ENCODE data around the gene TOX4.
"Not testable (repeated sequence)": the region's sequence is repeated elsewhere in the genome, so short reads cannot be mapped to it uniquely, and the experiment has no call there.

The TOX4 gene

GRCh38 chr14:21440859-21441258 lies 36.1 kb upstream of the TOX4 start:
- Histone ChIP-seq H3K27me3 (no peaks in the 10 kb centered on the region), H3K9me3 (no peaks in the 10 kb centered on the region), H3K36me3 (no peaks in the 10 kb centered on the region), H3K4me3 (ENCODE audit: low read depth, low read length) (no peak overlapping the region), H3K4me1 (peaks cover 3% of the 10 kb centered on the region; the same call in 1 of the 2 replicates)
- no peak for DNase-seq
- no peak for TF ChIP-seq CTCF (IDR thresholded peaks at IDR 0.05; ENCODE audit: low read depth, low read length)

- DNase-seq; H3K4me3 ChIP-seq (ENCODE audit: low read depth, low read length): not testable (repeated sequence)
Measured at GRCh38 chr14:21442657-21443056, 34.3 kb upstream of the TOX4 start.

GRCh38 chr14:21449899-21450216 lies 27.1 kb upstream of the TOX4 start:
- TF ChIP-seq CTCF (IDR thresholded peaks at IDR 0.05; ENCODE audit: low read depth, low read length), result no peak
- Histone ChIP-seq H3K36me3 (no peaks in the 10 kb centered on the region; the same call in 1 of the 2 replicates), H3K27me3 (no peaks in the 10 kb centered on the region), H3K4me3 (ENCODE audit: low read depth, low read length) (no peak overlapping the region), H3K9me3 (no peaks in the 10 kb centered on the region), H3K4me1 (no peaks in the 10 kb centered on the region)
- DNase-seq, result no peak

More at GRCh38 chr14:21442657-21443056, 34.3 kb upstream of the TOX4 start:
- not testable (repeated sequence) for H3K27me3 ChIP-seq, H3K36me3 ChIP-seq, H3K4me1 ChIP-seq, H3K9me3 ChIP-seq

GRCh38 chr14:21454843-21455544 lies 22.0 kb upstream of the TOX4 start:
- no peak for DNase-seq
- Histone ChIP-seq H3K4me1 (no peaks in the 10 kb centered on the region), H3K9me3 (no peaks in the 10 kb centered on the region), H3K27me3 (no peaks in the 10 kb centered on the region), H3K36me3 (no peaks in the 10 kb centered on the region), H3K4me3 (ENCODE audit: low read depth, low read length) (peak overlapping the region; percentile 98)
- TF ChIP-seq CTCF (IDR thresholded peaks at IDR 0.05; ENCODE audit: low read depth, low read length), result no peak

GRCh38 chr14:21455592-21455911 lies 21.4 kb upstream of the TOX4 start:
- H3K27me3 ChIP-seq, result no peaks in the 10 kb centered on the region
- no peaks in the 10 kb centered on the region for H3K4me1 ChIP-seq
- no peaks in the 10 kb centered on the region for H3K9me3 ChIP-seq
- peak overlapping the region; percentile 98 for H3K4me3 ChIP-seq (ENCODE audit: low read depth, low read length)
- DNase-seq, result no peak
- no peak for TF ChIP-seq CTCF (IDR thresholded peaks at IDR 0.05; ENCODE audit: low read depth, low read length)
- H3K36me3 ChIP-seq, result no peaks in the 10 kb centered on the region

GRCh38 chr14:21455912-21456667 lies 20.9 kb upstream of the TOX4 start, which contains the start of gene CHD8:
CHD8 (minus strand) TSS chr14:21456123; CDS start chr14:21431643, 24,480 bp downstream.
- Histone ChIP-seq H3K9me3 (no peaks in the 10 kb centered on the region), H3K4me1 (no peaks in the 10 kb centered on the region), H3K36me3 (no peaks in the 10 kb centered on the region; the same call in 1 of the 2 replicates), H3K27me3 (no peaks in the 10 kb centered on the region), H3K4me3 (ENCODE audit: low read depth, low read length) (peak within 1 kb of the TSS; percentile 98)
- TF ChIP-seq CTCF (IDR thresholded peaks at IDR 0.05; ENCODE audit: low read depth, low read length), result peak; percentile 78
- DNase-seq, result peak; percentile 100

All from BE2C (cell line).